Left forelimb (tissue), 1 donor: ENCODE data around the gene GCK.
A peak's percentile ranks its signal among the peaks of the same experiment; 100 is the strongest.
"Not testable (repeated sequence)": the region's sequence is repeated elsewhere in the genome, so short reads cannot be mapped to it uniquely, and the experiment has no call there.

ENCODE experiments used
- DNase-seq: peaks from one replicate; pipeline ENCODE4 v3.0.0-alpha.2; 2018; ENCODE audit warnings: low spot score

Gene GCK

GRCh38 chr7:44201813-44202212, 12.6 kb upstream of the GCK start:
- DNase-seq, result no peak

GRCh38 chr7:44200699-44201461, 11.6 kb upstream of the GCK start, which contains the start of gene YKT6:
Gene YKT6 (plus strand): TSS chr7:44200978. CDS start chr7:44201136, 158 bp downstream.
- peak; percentile 92 for DNase-seq

GRCh38 chr7:44200163-44200562, 10.9 kb upstream of the GCK start:
- not testable (repeated sequence) for DNase-seq

- no peak for DNase-seq
Observed at GRCh38 chr7:44197474-44197873, 8.2 kb upstream of the GCK start.

GRCh38 chr7:44196450-44196872, 7.2 kb upstream of the GCK start:
- DNase-seq, result no peak

GRCh38 chr7:44195889-44196288, 6.7 kb upstream of the GCK start:
- peak; percentile 23 for DNase-seq

GRCh38 chr7:44194562-44195145, 5.4 kb upstream of the GCK start:
- peak; percentile 36 for DNase-seq

GRCh38 chr7:44194069-44194468, 4.8 kb upstream of the GCK start:
- peak; percentile 36 for DNase-seq

GRCh38 chr7:44193011-44193802, 4.0 kb upstream of the GCK start:
- DNase-seq, result no peak

- no peak for DNase-seq
Observed at GRCh38 chr7:44191171-44191570, 1.9 kb upstream of the GCK start.

- no peak for DNase-seq
Observed at GRCh38 chr7:44189993-44190872, 994 bp upstream of the GCK start.

GRCh38 chr7:44188480-44189225, 586 bp downstream of the GCK start:
- DNase-seq, result no peak

- no peak for DNase-seq
Observed at GRCh38 chr7:44187636-44188416, 1.4 kb downstream of the GCK start.

GRCh38 chr7:44186736-44187135, 2.5 kb downstream of the GCK start:
- DNase-seq, result no peak

GRCh38 chr7:44185729-44186128, 3.5 kb downstream of the GCK start:
- DNase-seq, result no peak

GRCh38 chr7:44184873-44185446, 4.3 kb downstream of the GCK start:
- no peak for DNase-seq

GRCh38 chr7:44184206-44184872, 4.9 kb downstream of the GCK start:
- DNase-seq, result no peak

- DNase-seq, result peak; percentile 45
Observed at GRCh38 chr7:44183386-44183785, 5.9 kb downstream of the GCK start.

- no peak for DNase-seq
Observed at GRCh38 chr7:44182827-44183226, 6.4 kb downstream of the GCK start.
